GM23338 (cell line): ENCODE measurements around the gene SPINK4. TPM values are rescaled to one million over a fixed set of nuclear protein-coding genes. Genes with fewer than 3 reads are reported as not detected.

Source experiments
- ATAC-seq: fragments of 200-7000 bp; cut with Tn5 transposase; 3 replicates; pipeline ENCODE4 v1.9.1; 2020
- DNase-seq: peaks from one replicate; pipeline ENCODE4 v3.0.0-alpha.2; 2015; ENCODE audit warnings: low spot score
- H2AFZ ChIP-seq: fragments of 200-600 bp; sonication (generic); 2 replicates; pipeline ENCODE4 v1.8.0; 2016; ENCODE audit warnings: antibody characterized with exemption, mild to moderate bottlenecking, moderate library complexity
- H3F3A ChIP-seq: fragments of 200-600 bp; sonication (generic); replicated peaks from 2 replicates; pipeline ENCODE4 v1.8.0; 2017; ENCODE audit warnings: antibody characterized with exemption, mixed run types, low read depth
- H3K27ac ChIP-seq: fragments of 200-600 bp; sonication (generic); 2 replicates; pipeline ENCODE4 v1.6.1; 2016; ENCODE audit warnings: low read depth
- H3K27me3 ChIP-seq: fragments of 200-600 bp; sonication (generic); 2 replicates; pipeline ENCODE4 v1.8.0; 2016; ENCODE audit warnings: mild to moderate bottlenecking, mixed run types, moderate library complexity; ENCODE audit not compliant: insufficient read depth
- H3K36me3 ChIP-seq: fragments of 200-600 bp; sonication (generic); 2 replicates; pipeline ENCODE4 v1.8.0; 2016; ENCODE audit warnings: mild to moderate bottlenecking; ENCODE audit not compliant: insufficient read depth
- H3K4me1 ChIP-seq: fragments of 200-600 bp; sonication (generic); 2 replicates; pipeline ENCODE4 v1.8.0; 2016; ENCODE audit warnings: mild to moderate bottlenecking, moderate library complexity; ENCODE audit not compliant: insufficient read depth
- H3K4me2 ChIP-seq: fragments of 200-600 bp; sonication (generic); 2 replicates; pipeline ENCODE4 v1.7.1; 2017; ENCODE audit warnings: mixed run types
- H3K4me3 ChIP-seq: fragments of 200-600 bp; sonication (generic); 2 replicates; pipeline ENCODE4 v1.6.1; 2016; ENCODE audit warnings: mixed run types
- H3K79me2 ChIP-seq: fragments of 200-600 bp; sonication (generic); replicated peaks from 2 replicates; pipeline ENCODE4 v1.8.0; 2017; ENCODE audit warnings: mild to moderate bottlenecking; ENCODE audit not compliant: insufficient read depth
- H3K9me2 ChIP-seq: fragments of 200-600 bp; sonication (generic); 2 replicates; pipeline ENCODE4 v1.8.0; 2017; ENCODE audit not compliant: insufficient read depth
- H4K20me1 ChIP-seq: fragments of 200-600 bp; sonication (generic); replicated peaks from 2 replicates; pipeline ENCODE4 v1.8.0; 2017; ENCODE audit warnings: mild to moderate bottlenecking; ENCODE audit not compliant: insufficient read depth
- H3K27ac Mint-ChIP-seq: 2 replicates; pipeline ENCODE4 v1.8.0; 2020; ENCODE audit warnings: inconsistent platforms, mild to moderate bottlenecking, moderate library complexity, mixed read lengths
- H3K27me3 Mint-ChIP-seq: 3 replicates; pipeline ENCODE4 v1.8.0; 2022; ENCODE audit warnings: low read depth, mild to moderate bottlenecking, moderate library complexity, mixed read lengths, inconsistent platforms; ENCODE audit not compliant: insufficient read depth, poor library complexity
- H3K36me3 Mint-ChIP-seq: 3 replicates; pipeline ENCODE4 v1.8.0; 2021; ENCODE audit warnings: low read depth, mild to moderate bottlenecking, inconsistent platforms, moderate library complexity, mixed read lengths
- H3K4me1 Mint-ChIP-seq: 3 replicates; pipeline ENCODE4 v1.8.0; 2020; ENCODE audit warnings: mild to moderate bottlenecking, inconsistent platforms, mixed read lengths
- H3K4me3 Mint-ChIP-seq: 3 replicates; pipeline ENCODE4 v1.8.0; 2021; ENCODE audit warnings: moderate library complexity, mild to moderate bottlenecking, inconsistent platforms, mixed read lengths
- H3K9me3 Mint-ChIP-seq: 3 replicates; pipeline ENCODE4 v1.8.0; 2020; ENCODE audit warnings: moderate library complexity, mild to moderate bottlenecking, inconsistent platforms, mixed read lengths
- CREB1 ChIP-seq: fragments of 250-450 bp; sonication (Bioruptor Pico); IDR thresholded peaks from 2 replicates; pipeline ENCODE4 v1.5.0; 2020; ENCODE audit warnings: low read depth, mild to moderate bottlenecking, moderate library complexity
- CTCF ChIP-seq, 2 experiments: fragments of 200-600 bp in 1 of 2; sonication (generic) in 1 of 2; conservative IDR thresholded peaks; 2 replicates each; pipeline versions ENCODE4 v1.5.1 to v1.6.1; 2016 to 2017; ENCODE audit warnings: antibody characterized with exemption in 2 of 2, low read depth in 2 of 2, mild to moderate bottlenecking in 2 of 2, moderate library complexity in 1 of 2
- EZH2 ChIP-seq: fragments of 200-600 bp; sonication (generic); IDR thresholded peaks from one replicate; pipeline ENCODE4 v1.8.0; 2017; ENCODE audit warnings: antibody characterized with exemption, mild to moderate bottlenecking, low read depth; ENCODE audit not compliant: unreplicated experiment
- EZH2phosphoT487 ChIP-seq: fragments of 200-600 bp; sonication (generic); IDR thresholded peaks from one replicate; pipeline ENCODE4 v1.8.1; 2018; ENCODE audit warnings: antibody characterized with exemption; ENCODE audit not compliant: unreplicated experiment
- JUNB ChIP-seq: IDR thresholded peaks from one replicate; pipeline ENCODE4 v1.6.1; 2016; ENCODE audit warnings: antibody characterized with exemption; ENCODE audit not compliant: unreplicated experiment
- NANOG ChIP-seq: IDR thresholded peaks from 2 replicates; pipeline ENCODE4 v1.6.1; 2016; ENCODE audit warnings: antibody characterized with exemption, borderline replicate concordance
- POLR2AphosphoS5 ChIP-seq: IDR thresholded peaks from 2 replicates; pipeline ENCODE4 v1.6.1; 2016; ENCODE audit warnings: antibody characterized with exemption, low read depth
- REST ChIP-seq: IDR thresholded peaks from one replicate; pipeline ENCODE4 v1.6.1; 2018; ENCODE audit warnings: antibody characterized with exemption; ENCODE audit not compliant: unreplicated experiment
- ZNF114 ChIP-seq: fragments of 250-450 bp; sonication (Bioruptor Pico); IDR thresholded peaks from 2 replicates; pipeline ENCODE4 v1.5.0; 2020; ENCODE audit warnings: mild to moderate bottlenecking, moderate library complexity
- ZNF331 ChIP-seq: fragments of 250-450 bp; sonication (Bioruptor Pico); IDR thresholded peaks from 2 replicates; pipeline ENCODE4 v1.5.0; 2020; ENCODE audit warnings: low read depth, mild to moderate bottlenecking, moderate library complexity
- polyA plus RNA-seq: library from polyadenylated mRNA; unstranded; fragments of >200 nt; fragmentation: Nextera tagmentation; extraction: Ambion mirVana; gene quantifications from 2 replicates; pipeline ENCODE4 v1.2.1, GENCODE V29; 2016
- total RNA-seq: library from RNA; depleted of rRNA; stranded (reverse); fragments of >200 nt; shearing (Covaris generic); gene quantifications from 2 replicates; pipeline ENCODE4 v1.2.3, GENCODE V29; 2014

Gene SPINK4
- total and polyA plus RNA-seq, 2 experiments from 2014 or later = not detected

- Histone ChIP-seq H3K79me2 (no peaks in the 10 kb centered on the region), H4K20me1 (no peaks in the 10 kb centered on the region), H3K27ac (no peak overlapping the region), H3K27me3 (no peaks in the 10 kb centered on the region), H3K9me2 (no peaks in the 10 kb centered on the region), H3K4me1 (no peaks in the 10 kb centered on the region), H2AFZ (0 out of 2 replicates have a peak overlapping the region, but pooled peaks have one; percentile 32), H3K4me2 (no peak overlapping the region), H3K36me3 (no peaks in the 10 kb centered on the region), H3F3A (no peaks in the 10 kb centered on the region), H3K4me3 (no peak overlapping the region)
- TF ChIP-seq ZNF114 (no peak), EZH2phosphoT487 (no peak), POLR2AphosphoS5 (no peak), EZH2 (no peak), ZNF331 (CRISPR knock-in tag) (no peak), JUNB (no peak), CTCF (conservative IDR thresholded peaks at IDR 0.05; ENCODE audit: low read depth in 2 of 2) (no peak), REST (no peak), NANOG (no peak)
- Mint-ChIP-seq H3K36me3 (no peaks in the 10 kb centered on the region), H3K4me3 (no peak overlapping the region), H3K4me1 (peaks cover 7% of the 10 kb centered on the region), H3K27me3 (no peaks in the 10 kb centered on the region), H3K9me3 (no peaks in the 10 kb centered on the region), H3K27ac (no peak overlapping the region; the same call in 1 of the 2 replicates)
- DNase-seq (no peak), ATAC-seq (no peak)
Observed at GRCh38 chr9:33222031-33222430, 17.9 kb upstream of the SPINK4 start.

GRCh38 chr9:33223696-33224095 lies 16.3 kb upstream of the SPINK4 start:
- Histone ChIP-seq H3K9me2 (no peaks in the 10 kb centered on the region), H3F3A (no peaks in the 10 kb centered on the region), H4K20me1 (no peaks in the 10 kb centered on the region), H3K4me2 (no peak overlapping the region), H3K27me3 (no peaks in the 10 kb centered on the region), H3K36me3 (no peaks in the 10 kb centered on the region), H3K4me1 (no peaks in the 10 kb centered on the region), H3K27ac (no peak overlapping the region), H2AFZ (peak overlapping the region; percentile 61; the same call in 1 of the 2 replicates), H3K79me2 (no peaks in the 10 kb centered on the region), H3K4me3 (no peak overlapping the region)
- TF ChIP-seq CTCF (conservative IDR thresholded peaks at IDR 0.05; ENCODE audit: low read depth in 2 of 2) = peak in 1 of 2 experiments; percentile 28; a peak in 3 of 4 replicates
- no peak for TF ChIP-seq CREB1
- no peaks in the 10 kb centered on the region for H3K27me3 Mint-ChIP-seq
- no peaks in the 10 kb centered on the region for H3K36me3 Mint-ChIP-seq
- no peak for DNase-seq
- H3K4me3 Mint-ChIP-seq = no peak overlapping the region
- H3K9me3 Mint-ChIP-seq = no peaks in the 10 kb centered on the region
- no peak overlapping the region for H3K27ac Mint-ChIP-seq
- ATAC-seq = no peak
- H3K4me1 Mint-ChIP-seq = peaks cover 13% of the 10 kb centered on the region
